Spleen (tissue), 11 donors: ENCODE measurements around the gene PIAS4. TPM values are rescaled to one million over a fixed set of nuclear protein-coding genes. Genes with fewer than 3 reads are reported as not detected.
A peak's percentile ranks its signal among the peaks of the same experiment; 100 is the strongest.

Experiments
- DNase-seq: peaks from one replicate; pipeline ENCODE4 v3.0.0-alpha.2; 2020
- H3K27ac ChIP-seq, 8 donors: fragments of 200-600 bp; sonication (generic) in 7 of 8; 1 replicate in 4 of 8; 2 replicates in 4 of 8; pipeline versions ENCODE4 v1.5.0 to v1.8.0; 2016 to 2021; ENCODE audit warnings: inconsistent platforms in 4 of 8, mild to moderate bottlenecking in 4 of 8, moderate library complexity in 1 of 8
- H3K27me3 ChIP-seq, 7 donors: fragments of 200-600 bp; sonication (generic) in 6 of 7; replicated peaks in 1 of 7; 1 replicate in 4 of 7; 2 replicates in 3 of 7; pipeline versions ENCODE4 v1.5.0 to v1.8.0; 2016 to 2021; ENCODE audit warnings: inconsistent platforms in 3 of 7, mild to moderate bottlenecking in 1 of 7
- H3K36me3 ChIP-seq, 6 donors: fragments of 200-600 bp; sonication (generic) in 5 of 6; 1 replicate in 4 of 6; 2 replicates in 2 of 6; pipeline versions ENCODE4 v1.5.0 to v1.8.0; 2016 to 2021; ENCODE audit warnings: inconsistent platforms in 2 of 6
- H3K4me1 ChIP-seq, 6 donors: fragments of 200-600 bp; sonication (generic) in 5 of 6; 1 replicate in 3 of 6; 2 replicates in 3 of 6; pipeline versions ENCODE4 v1.5.0 to v1.8.0; 2016 to 2021; ENCODE audit warnings: inconsistent platforms in 3 of 6
- H3K4me3 ChIP-seq, 8 donors: fragments of 200-600 bp; sonication (generic) in 7 of 8; 1 replicate in 4 of 8; 2 replicates in 4 of 8; pipeline versions ENCODE4 v1.5.0 to v1.8.0; 2016 to 2021; ENCODE audit warnings: inconsistent platforms in 4 of 8, mild to moderate bottlenecking in 4 of 8, moderate library complexity in 2 of 8
- H3K9me3 ChIP-seq, 8 donors: fragments of 200-600 bp; sonication (generic) in 7 of 8; 1 replicate in 4 of 8; 2 replicates in 4 of 8; pipeline versions ENCODE4 v1.5.0 to v1.8.0; 2016 to 2021; ENCODE audit warnings: inconsistent platforms in 4 of 8
- POLR2A ChIP-seq, 3 donors: fragments of 450-650 bp; IDR thresholded peaks; one replicate each; pipeline ENCODE4 v1.5.1; 2017; ENCODE audit warnings: antibody characterized with exemption in 3 of 3, mild to moderate bottlenecking in 1 of 3
- POLR2AphosphoS5 ChIP-seq, 3 donors: sonication (generic); formaldehyde crosslinking; IDR thresholded peaks; one replicate each; pipeline ENCODE4 v1.5.1; 2017; ENCODE audit warnings: antibody characterized with exemption in 3 of 3
- WGBS, 5 donors: extraction: QIAGEN DNeasy Blood & Tissue Kit in 3 of 5; methylation state at CpG; one replicate each; pipeline versions ENCODE4 v1.1.5 to v1.1.7; 2013 to 2018; 5-methylcytosine and 5-hydroxymethylcytosine counted together
- intact Hi-C: fragments of 100-400 bp; cut with DNase I; formaldehyde crosslinking; loops from one replicate; pipeline ENCODE4 v1.15.0; 2023; ENCODE audit warnings: low total_unique reads
- polyA plus RNA-seq, 3 donors: library from polyadenylated mRNA; stranded (reverse); fragments of 200-250 nt; gene quantifications; one replicate each; pipeline ENCODE4 v1.2.1, GENCODE V29; 2013
- total RNA-seq, 7 donors: library from RNA; depleted of rRNA in 3 of 7; stranded (reverse); fragments of >200 nt in 3 of 7; fragmentation: NEBNext Ultra II Directional in 4 of 7; extraction: Animal tissue kit (Norgen Biotek cat#: 25700) in 4 of 7; gene quantifications; one replicate each; pipeline versions ENCODE4 v1.1.0 to v1.2.1, GENCODE V29; 2016 to 2021
- TF ChIP-seq, protein P1 (sequence below), 11 experiments: fragments of 200-600 bp in 7 of 11; fragments of 450-650 bp in 4 of 11; sonication (generic) in 4 of 11; IDR thresholded peaks in 8 of 11; conservative IDR thresholded peaks in 3 of 11; 1 replicate in 7 of 11; 2 replicates in 4 of 11; pipeline versions ENCODE4 v1.4.0 to v1.8.0; 2016 to 2021; ENCODE audit warnings: antibody characterized with exemption in 11 of 11, inconsistent platforms in 4 of 11, mild to moderate bottlenecking in 1 of 11
- donor health status: healthy with polysubstance abuse.
- donor health status: DM: no; HTN: no; CAD: no; lungs with moderate emphysema.
- donor health status: DM: no; HTN: no; CAD: no.
- donor health status: Bipolar disorder and iron deficiency.
- donor health status: healthy.
- donor health status: DM: no; HTN: no; CAD: no.
- donor health status: DM: yes; HTN: yes; CAD: no.

The PIAS4 gene
- total and polyA plus RNA-seq, 10 donors, result 6.2 to 30.5 (median 22.3) TPM

DNA sequence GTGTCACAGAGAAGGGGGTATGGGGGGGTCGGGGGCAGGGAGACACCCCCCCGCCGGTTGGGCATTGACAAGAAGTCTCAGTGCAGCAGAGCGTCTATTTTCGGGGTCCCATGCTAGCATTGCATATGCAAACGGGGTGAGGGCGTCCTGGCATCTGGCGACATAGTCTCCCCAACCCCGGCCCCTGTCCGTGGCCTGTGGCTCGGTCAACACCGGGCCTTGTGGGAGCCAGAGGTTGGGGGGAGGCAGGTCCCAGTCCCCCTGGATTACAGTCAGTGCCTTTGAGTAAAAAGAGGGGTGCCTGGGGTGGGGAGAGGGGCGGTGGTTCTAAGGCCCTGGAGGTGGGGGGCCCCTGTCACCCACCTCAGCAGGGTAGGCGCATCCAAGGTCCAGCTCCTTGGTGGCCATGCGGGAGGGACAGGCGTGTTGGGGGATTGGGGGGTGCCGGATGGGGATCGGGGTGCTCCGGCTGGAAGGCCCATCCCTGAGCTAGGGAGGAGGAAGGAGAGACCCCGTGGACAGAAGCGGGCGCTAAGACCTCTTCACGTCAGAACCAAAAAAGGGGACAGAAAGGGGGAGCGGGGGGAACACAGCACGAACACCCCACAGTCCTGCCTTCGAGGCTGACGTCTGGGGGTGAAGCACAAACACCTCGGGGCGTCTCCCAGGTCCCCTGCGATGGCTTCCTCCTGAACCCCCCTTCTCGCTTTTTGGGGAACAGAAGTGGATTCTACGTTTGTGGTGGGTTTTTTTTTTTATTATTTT is 38.2 kb downstream of the PIAS4 start:
- TF ChIP-seq, protein P1, sequence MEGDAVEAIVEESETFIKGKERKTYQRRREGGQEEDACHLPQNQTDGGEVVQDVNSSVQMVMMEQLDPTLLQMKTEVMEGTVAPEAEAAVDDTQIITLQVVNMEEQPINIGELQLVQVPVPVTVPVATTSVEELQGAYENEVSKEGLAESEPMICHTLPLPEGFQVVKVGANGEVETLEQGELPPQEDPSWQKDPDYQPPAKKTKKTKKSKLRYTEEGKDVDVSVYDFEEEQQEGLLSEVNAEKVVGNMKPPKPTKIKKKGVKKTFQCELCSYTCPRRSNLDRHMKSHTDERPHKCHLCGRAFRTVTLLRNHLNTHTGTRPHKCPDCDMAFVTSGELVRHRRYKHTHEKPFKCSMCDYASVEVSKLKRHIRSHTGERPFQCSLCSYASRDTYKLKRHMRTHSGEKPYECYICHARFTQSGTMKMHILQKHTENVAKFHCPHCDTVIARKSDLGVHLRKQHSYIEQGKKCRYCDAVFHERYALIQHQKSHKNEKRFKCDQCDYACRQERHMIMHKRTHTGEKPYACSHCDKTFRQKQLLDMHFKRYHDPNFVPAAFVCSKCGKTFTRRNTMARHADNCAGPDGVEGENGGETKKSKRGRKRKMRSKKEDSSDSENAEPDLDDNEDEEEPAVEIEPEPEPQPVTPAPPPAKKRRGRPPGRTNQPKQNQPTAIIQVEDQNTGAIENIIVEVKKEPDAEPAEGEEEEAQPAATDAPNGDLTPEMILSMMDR (IDR thresholded peaks at IDR 0.05 in 8 of 11, conservative IDR thresholded peaks at IDR 0.05 in 3 of 11), result no peak
- peak in 1 of 3 donors; percentile 28 for TF ChIP-seq POLR2AphosphoS5 (IDR thresholded peaks at IDR 0.05)
- no peak for TF ChIP-seq POLR2A (IDR thresholded peaks at IDR 0.05)
- intact Hi-C loops, result no loop called here
- 88 to 93% (median 90%) methylated on average over 32 of the region's 32 CpGs for WGBS, 5 donors
- no peak for DNase-seq
- Histone ChIP-seq H3K4me3 (no peak overlapping the region), H3K27me3 (no peaks in the 10 kb centered on the region), H3K36me3 (peaks cover 0 to 94% (median 57%) of the 10 kb centered on the region in 6 donors), H3K9me3 (no peaks in the 10 kb centered on the region), H3K27ac (peak overlapping the region in 1 of 8 donors; percentile 7), H3K4me1 (peaks cover 0 to 71% (median 28%) of the 10 kb centered on the region in 6 donors)

DNA sequence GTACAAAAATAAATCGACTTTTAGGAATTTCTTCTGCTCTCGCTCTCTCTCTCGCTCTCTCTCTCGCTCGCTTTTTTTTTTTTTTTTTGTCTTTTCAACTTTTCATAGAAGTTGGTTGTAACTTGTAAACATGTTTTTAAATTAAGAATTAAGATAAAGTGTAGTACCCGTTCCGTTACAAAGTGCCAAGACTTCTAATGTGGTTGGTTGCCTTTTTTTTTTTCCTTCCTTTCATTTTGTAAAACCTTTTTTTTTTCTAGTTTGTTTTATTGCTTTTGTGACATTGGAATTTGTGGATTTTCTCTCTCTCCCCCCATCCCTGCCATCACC is 38.8 kb downstream of the PIAS4 start:
- peaks cover 0 to 94% (median 61%) of the 10 kb centered on the region in 6 donors for H3K36me3 ChIP-seq
- peaks cover 0 to 72% (median 25%) of the 10 kb centered on the region in 6 donors for H3K4me1 ChIP-seq
- no peak for TF ChIP-seq POLR2A (IDR thresholded peaks at IDR 0.05)
- no peak overlapping the region for H3K27ac ChIP-seq
- intact Hi-C loops, result no loop called here
- H3K9me3 ChIP-seq, result no peaks in the 10 kb centered on the region
- WGBS, 5 donors, result 78 to 91% (median 81%) methylated on average over 7 of the region's 7 CpGs
- H3K27me3 ChIP-seq, result no peaks in the 10 kb centered on the region
- H3K4me3 ChIP-seq, result no peak overlapping the region
- no peak for DNase-seq

DNA sequence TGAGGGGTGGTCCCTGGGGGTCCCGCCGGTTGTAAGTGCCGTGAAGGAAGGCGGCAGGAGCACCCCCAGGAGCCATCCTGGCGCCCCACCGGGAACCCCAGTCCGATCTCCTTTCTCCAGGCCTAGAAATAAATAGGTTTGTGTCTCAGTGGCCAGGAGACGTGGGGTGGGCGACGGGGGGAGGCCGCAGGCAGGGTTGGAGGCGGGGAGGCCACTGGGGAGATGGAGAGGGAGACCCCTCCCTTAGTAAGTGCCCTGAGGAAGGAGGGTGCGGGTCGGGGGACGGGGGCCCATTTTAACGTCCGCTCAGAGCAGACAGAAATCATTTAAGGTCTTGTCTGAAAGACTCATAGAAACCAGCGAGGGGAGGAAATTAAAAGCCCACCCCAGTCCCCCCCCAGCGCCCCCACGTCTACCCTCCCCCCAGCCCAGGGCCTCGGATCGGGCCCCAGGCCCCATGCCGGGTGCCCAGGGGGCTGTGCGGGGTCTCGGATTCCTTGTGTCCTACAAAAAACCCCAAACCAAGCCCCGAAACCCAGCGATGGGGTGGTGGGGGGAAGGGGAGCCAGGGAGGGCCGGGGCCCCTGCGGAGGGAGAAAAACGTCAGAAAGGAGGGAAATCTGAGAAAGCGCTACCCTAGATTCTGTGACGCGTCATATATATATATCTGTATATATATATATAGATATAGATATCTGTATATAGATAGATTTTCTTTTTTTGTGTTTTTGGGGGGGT is 39.6 kb downstream of the PIAS4 start:
- H3K9me3 ChIP-seq, result no peaks in the 10 kb centered on the region
- peak in 1 of 3 donors; percentile 36 for TF ChIP-seq POLR2AphosphoS5 (IDR thresholded peaks at IDR 0.05)
- no peak for TF ChIP-seq POLR2A (IDR thresholded peaks at IDR 0.05)
- H3K27ac ChIP-seq, result no peak overlapping the region
- H3K4me1 ChIP-seq, result peaks cover 0 to 73% (median 27%) of the 10 kb centered on the region in 6 donors
- DNase-seq, result no peak
- 86 to 92% (median 90%) methylated on average over 32 to 33 of the region's 33 CpGs for WGBS, 5 donors
- intact Hi-C loops, result no loop called here
- peaks cover 0 to 94% (median 64%) of the 10 kb centered on the region in 6 donors for H3K36me3 ChIP-seq
- H3K4me3 ChIP-seq, result no peak overlapping the region
- H3K27me3 ChIP-seq, result no peaks in the 10 kb centered on the region

DNA sequence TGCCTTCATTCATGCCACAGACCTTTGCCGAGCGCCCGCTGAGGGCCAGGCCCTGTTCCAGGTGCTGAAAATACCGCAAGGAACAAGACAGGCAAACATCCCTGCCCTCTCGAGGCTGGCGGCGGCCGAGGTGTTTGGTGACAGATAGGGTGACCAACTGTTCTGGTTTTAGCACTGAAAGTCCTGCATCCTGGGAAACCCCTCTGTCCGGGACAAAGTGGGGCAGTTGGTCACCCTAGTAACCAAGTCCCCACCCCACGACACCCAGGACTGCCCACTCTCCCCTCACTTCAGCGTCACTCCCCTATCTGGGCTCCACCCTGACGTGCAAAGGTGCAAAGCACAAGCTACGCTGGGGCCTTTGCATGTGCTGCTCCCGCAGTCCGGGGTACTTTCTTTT is 41.9 kb downstream of the PIAS4 start:
- no peak overlapping the region for H3K4me3 ChIP-seq
- TF ChIP-seq POLR2AphosphoS5 (IDR thresholded peaks at IDR 0.05) (peak in 2 of 3 donors; percentile 15 to 49), POLR2A (IDR thresholded peaks at IDR 0.05) (no peak)
- TF ChIP-seq, protein P1 (IDR thresholded peaks at IDR 0.05 in 8 of 11, conservative IDR thresholded peaks at IDR 0.05 in 3 of 11), result no peak
- H3K27ac ChIP-seq, result peak overlapping the region in 1 of 8 donors; percentile 21
- DNase-seq, result no peak
- whole genome bisulfite sequencing, 5 donors, result 78 to 91% (median 83%) methylated on average over 7 to 15 of the region's 15 CpGs
- H3K36me3 ChIP-seq, result peaks cover 6 to 100% (median 83%) of the 10 kb centered on the region in 6 donors
- no peaks in the 10 kb centered on the region for H3K27me3 ChIP-seq
- no peaks in the 10 kb centered on the region for H3K9me3 ChIP-seq
- peaks cover 17 to 74% (median 37%) of the 10 kb centered on the region in 6 donors for H3K4me1 ChIP-seq
- intact Hi-C loops, result no loop called here
